ENCODE data around the gene HBA1. TPM values are rescaled to one million over a fixed set of nuclear protein-coding genes. Genes with fewer than 3 reads are reported as not detected.

Gene HBA1
- total RNA-seq, 1 experiment from 2014 or later: 3.4 TPM

GRCh38 chr16:143456-143855, 33.0 kb upstream of the HBA1 start:
- no peak overlapping the region for H3K4me3 Mint-ChIP-seq
- H3K4me1 Mint-ChIP-seq: no peaks in the 10 kb centered on the region
- POLR2A ChIA-PET: no interaction called here
- no peak overlapping the region for H3K27ac Mint-ChIP-seq
- CTCF ChIA-PET: interaction anchor here (2.1 kb wide), 1 partner anchor 47 kb away, joined by 6 read pairs; no protein-coding TSS in a partner anchor
- no peaks in the 10 kb centered on the region for H3K36me3 Mint-ChIP-seq
- DNase-seq (ENCODE audit: low spot score) (no peak), ATAC-seq (no peak)
- H3K27me3 Mint-ChIP-seq (ENCODE audit: low read depth): peaks cover 36% of the 10 kb centered on the region
- TF ChIP-seq ZNF281 (CRISPR knock-in tag; IDR thresholded peaks at IDR 0.05) (no peak), ZNF121 (CRISPR knock-in tag; IDR thresholded peaks at IDR 0.05) (no peak), RELA (CRISPR knock-in tag; IDR thresholded peaks at IDR 0.05; ENCODE audit: borderline replicate concordance) (no peak), CTCF (IDR thresholded peaks at IDR 0.05) (no peak), PREB (CRISPR knock-in tag; IDR thresholded peaks at IDR 0.05; ENCODE audit: borderline replicate concordance) (no peak), ZNF396 (CRISPR knock-in tag; IDR thresholded peaks at IDR 0.05; ENCODE audit: borderline replicate concordance) (no peak), STAT6 (CRISPR knock-in tag; conservative IDR thresholded peaks at IDR 0.05; ENCODE audit: low read depth) (no peak), NFE2L1 (CRISPR knock-in tag; IDR thresholded peaks at IDR 0.05) (no peak), E2F4 (CRISPR knock-in tag; IDR thresholded peaks at IDR 0.05; ENCODE audit: borderline replicate concordance, low read depth) (no peak), PRRX2 (CRISPR knock-in tag; IDR thresholded peaks at IDR 0.05) (no peak), MXD4 (CRISPR knock-in tag; IDR thresholded peaks at IDR 0.05; ENCODE audit: borderline replicate concordance) (no peak), ZNF317 (CRISPR knock-in tag; IDR thresholded peaks at IDR 0.05; ENCODE audit: borderline replicate concordance, low read depth) (no peak), ZNF416 (CRISPR knock-in tag; IDR thresholded peaks at IDR 0.05) (no peak), ZNF263 (CRISPR knock-in tag; IDR thresholded peaks at IDR 0.05; ENCODE audit: low read depth) (no peak), IRF1 (CRISPR knock-in tag; IDR thresholded peaks at IDR 0.05) (no peak), NR3C1 (CRISPR knock-in tag; conservative IDR thresholded peaks at IDR 0.05; ENCODE audit: low read depth) (no peak), FOXK1 (CRISPR knock-in tag; IDR thresholded peaks at IDR 0.05) (no peak)
- peaks cover 5% of the 10 kb centered on the region; the same call in 1 of the 2 replicates for H3K9me3 Mint-ChIP-seq

All from WTC11 (cell line).